Neural cell (in vitro differentiated cells): Measurements from ENCODE around the gene DDX49. TPM values are rescaled to one million over a fixed set of nuclear protein-coding genes. Genes with fewer than 3 reads are reported as not detected.

Source experiments
- H2AFZ ChIP-seq: fragments of 200-600, 300-800 bp; sonication (generic), shearing (Covaris generic); 2 replicates; pipeline ENCODE4 v1.6.0; 2014; ENCODE audit warnings: low read depth, mild to moderate bottlenecking, antibody characterized with exemption, low read length, moderate library complexity
- H3F3A ChIP-seq: fragments of 200-600 bp; shearing (Covaris generic); 2 replicates; pipeline ENCODE4 v1.6.1; 2016; ENCODE audit warnings: mild to moderate bottlenecking, moderate library complexity, mixed read lengths, antibody characterized with exemption, low read length; ENCODE audit not compliant: insufficient read depth, poor library complexity, severe bottlenecking
- H3K27ac ChIP-seq: fragments of 200-600, 300-800 bp; sonication (generic), shearing (Covaris generic); 2 replicates; pipeline ENCODE4 v1.5.1; 2014; ENCODE audit warnings: mild to moderate bottlenecking, low read length, moderate library complexity
- H3K27me3 ChIP-seq: fragments of 300-800, 200-600 bp; sonication (generic), shearing (Covaris generic); 2 replicates; pipeline ENCODE4 v1.6.0; 2014; ENCODE audit warnings: mild to moderate bottlenecking, low read depth, low read length, moderate library complexity; ENCODE audit not compliant: insufficient read depth
- H3K36me3 ChIP-seq: fragments of 300-800, 200-600 bp; sonication (generic), shearing (Covaris generic); 2 replicates; pipeline ENCODE4 v1.5.1; 2014; ENCODE audit warnings: mild to moderate bottlenecking, antibody characterized with exemption, low read length, moderate library complexity; ENCODE audit not compliant: insufficient read depth
- H3K4me2 ChIP-seq: fragments of 300-800, 200-600 bp; sonication (generic), shearing (Covaris generic); 2 replicates; pipeline ENCODE4 v1.6.0; 2014; ENCODE audit warnings: mild to moderate bottlenecking, low read length
- H3K4me3 ChIP-seq: fragments of 300-800, 200-600 bp; sonication (generic), shearing (Covaris generic); 2 replicates; pipeline ENCODE4 v1.5.1; 2014; ENCODE audit warnings: mild to moderate bottlenecking, low read length, moderate library complexity
- H3K79me2 ChIP-seq: fragments of 200-600 bp; shearing (Covaris generic); replicated peaks from 2 replicates; pipeline ENCODE4 v1.6.0; 2014; ENCODE audit warnings: mild to moderate bottlenecking, low read length, moderate library complexity; ENCODE audit not compliant: insufficient read depth
- H3K9ac ChIP-seq: fragments of 300-800, 200-600 bp; sonication (generic), shearing (Covaris generic); 2 replicates; pipeline ENCODE4 v1.6.1; 2016; ENCODE audit warnings: mild to moderate bottlenecking, low read length, mixed read lengths
- H3K9me2 ChIP-seq: fragments of 200-600 bp; shearing (Covaris generic); 2 replicates; pipeline ENCODE4 v1.6.1; 2016; ENCODE audit warnings: mild to moderate bottlenecking, low read length, mixed read lengths; ENCODE audit not compliant: insufficient read depth
- H3K9me3 ChIP-seq: fragments of 200-600, 300-800 bp; sonication (generic), shearing (Covaris generic); 2 replicates; pipeline ENCODE4 v1.6.1; 2016; ENCODE audit warnings: mild to moderate bottlenecking, mixed run types, low read length, moderate library complexity, mixed read lengths
- H4K20me1 ChIP-seq: fragments of 200-600 bp; shearing (Covaris generic); 2 replicates; pipeline ENCODE4 v1.6.1; 2016; ENCODE audit warnings: mild to moderate bottlenecking, mixed run types; ENCODE audit not compliant: insufficient read depth
- EP300 ChIP-seq: fragments of 450-650 bp; conservative IDR thresholded peaks from 2 replicates; pipeline ENCODE4 v1.6.1; 2014; ENCODE audit warnings: antibody characterized with exemption, mild to moderate bottlenecking, moderate library complexity; ENCODE audit not compliant: poor library complexity, severe bottlenecking
- EZH2 ChIP-seq: fragments of 200-600, 300-800 bp; shearing (Covaris generic), sonication (generic); IDR thresholded peaks from 2 replicates; pipeline ENCODE4 v1.6.1; 2014; ENCODE audit warnings: antibody characterized with exemption, low read length, borderline replicate concordance, mild to moderate bottlenecking; ENCODE audit not compliant: insufficient read depth, poor library complexity, severe bottlenecking
- MXI1 ChIP-seq: fragments of 450-650 bp; conservative IDR thresholded peaks from 2 replicates; pipeline ENCODE4 v1.6.1; 2014; ENCODE audit warnings: antibody characterized with exemption, mild to moderate bottlenecking; ENCODE audit not compliant: poor library complexity, severe bottlenecking
- POLR2AphosphoS5 ChIP-seq: IDR thresholded peaks from 2 replicates; pipeline ENCODE4 v1.6.1; 2012
- RAD21 ChIP-seq: fragments of 450-650 bp; conservative IDR thresholded peaks from 2 replicates; pipeline ENCODE4 v1.6.1; 2014; ENCODE audit warnings: antibody characterized with exemption, mild to moderate bottlenecking, moderate library complexity
- SMC3 ChIP-seq: fragments of 450-650 bp; conservative IDR thresholded peaks from 2 replicates; pipeline ENCODE4 v1.6.1; 2014; ENCODE audit warnings: antibody characterized with exemption, mild to moderate bottlenecking, moderate library complexity; ENCODE audit not compliant: poor library complexity
- polyA plus RNA-seq: library from polyadenylated mRNA; depleted of rRNA; stranded (reverse); fragments of >200 nt; gene quantifications from 2 replicates; pipeline ENCODE4 v1.2.3, GENCODE V29; 2014
- TF ChIP-seq, protein P1 (sequence below): IDR thresholded peaks from 2 replicates; pipeline ENCODE4 v1.6.1; 2012; ENCODE audit warnings: borderline replicate concordance

Gene DDX49
- polyA plus RNA-seq, 1 donor from 2014 or later: 90.7 TPM

DNA sequence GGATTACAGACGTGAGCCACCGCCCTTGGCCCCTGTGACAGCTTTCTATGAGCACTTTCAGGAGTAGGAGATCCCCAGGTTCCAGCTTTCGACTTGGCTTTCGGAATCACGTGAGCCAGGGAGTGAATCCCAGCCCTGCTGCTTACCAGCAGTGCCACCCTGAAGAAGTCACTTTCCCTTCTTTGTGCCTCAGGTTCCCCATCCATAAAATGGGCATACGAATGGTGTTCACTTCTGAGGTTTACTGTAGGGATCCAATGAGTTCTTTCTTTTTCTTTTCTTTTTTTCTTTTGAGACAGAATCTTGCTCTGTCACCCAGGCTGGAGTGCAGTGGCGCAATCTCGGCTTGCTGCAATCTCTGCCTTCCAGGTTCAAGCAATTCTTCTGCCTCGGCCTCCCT, 25.8 kb downstream of the DDX49 start:
- Histone ChIP-seq H2AFZ (no peak overlapping the region), H3K4me3 (no peak overlapping the region), H3K4me2 (no peak overlapping the region), H3K9me2 (no peaks in the 10 kb centered on the region), H3K36me3 (no peaks in the 10 kb centered on the region), H3K9ac (no peak overlapping the region), H3K79me2 (no peaks in the 10 kb centered on the region), H3F3A (no peaks in the 10 kb centered on the region), H3K27ac (no peak overlapping the region), H3K9me3 (no peaks in the 10 kb centered on the region), H4K20me1 (no peaks in the 10 kb centered on the region), H3K27me3 (no peaks in the 10 kb centered on the region)
- TF ChIP-seq RAD21 (no peak), MXI1 (no peak), SMC3 (no peak)
- TF ChIP-seq, protein P1, sequence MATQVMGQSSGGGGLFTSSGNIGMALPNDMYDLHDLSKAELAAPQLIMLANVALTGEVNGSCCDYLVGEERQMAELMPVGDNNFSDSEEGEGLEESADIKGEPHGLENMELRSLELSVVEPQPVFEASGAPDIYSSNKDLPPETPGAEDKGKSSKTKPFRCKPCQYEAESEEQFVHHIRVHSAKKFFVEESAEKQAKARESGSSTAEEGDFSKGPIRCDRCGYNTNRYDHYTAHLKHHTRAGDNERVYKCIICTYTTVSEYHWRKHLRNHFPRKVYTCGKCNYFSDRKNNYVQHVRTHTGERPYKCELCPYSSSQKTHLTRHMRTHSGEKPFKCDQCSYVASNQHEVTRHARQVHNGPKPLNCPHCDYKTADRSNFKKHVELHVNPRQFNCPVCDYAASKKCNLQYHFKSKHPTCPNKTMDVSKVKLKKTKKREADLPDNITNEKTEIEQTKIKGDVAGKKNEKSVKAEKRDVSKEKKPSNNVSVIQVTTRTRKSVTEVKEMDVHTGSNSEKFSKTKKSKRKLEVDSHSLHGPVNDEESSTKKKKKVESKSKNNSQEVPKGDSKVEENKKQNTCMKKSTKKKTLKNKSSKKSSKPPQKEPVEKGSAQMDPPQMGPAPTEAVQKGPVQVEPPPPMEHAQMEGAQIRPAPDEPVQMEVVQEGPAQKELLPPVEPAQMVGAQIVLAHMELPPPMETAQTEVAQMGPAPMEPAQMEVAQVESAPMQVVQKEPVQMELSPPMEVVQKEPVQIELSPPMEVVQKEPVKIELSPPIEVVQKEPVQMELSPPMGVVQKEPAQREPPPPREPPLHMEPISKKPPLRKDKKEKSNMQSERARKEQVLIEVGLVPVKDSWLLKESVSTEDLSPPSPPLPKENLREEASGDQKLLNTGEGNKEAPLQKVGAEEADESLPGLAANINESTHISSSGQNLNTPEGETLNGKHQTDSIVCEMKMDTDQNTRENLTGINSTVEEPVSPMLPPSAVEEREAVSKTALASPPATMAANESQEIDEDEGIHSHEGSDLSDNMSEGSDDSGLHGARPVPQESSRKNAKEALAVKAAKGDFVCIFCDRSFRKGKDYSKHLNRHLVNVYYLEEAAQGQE: no peak

GRCh38 chr19:18946335-18946734, 26.8 kb downstream of the DDX49 start:
- Histone ChIP-seq H3K4me2 (no peak overlapping the region), H3K9ac (no peak overlapping the region), H3F3A (no peaks in the 10 kb centered on the region), H3K9me2 (no peaks in the 10 kb centered on the region), H3K27me3 (no peaks in the 10 kb centered on the region), H4K20me1 (no peaks in the 10 kb centered on the region), H2AFZ (no peak overlapping the region), H3K36me3 (no peaks in the 10 kb centered on the region), H3K4me3 (no peak overlapping the region), H3K9me3 (no peaks in the 10 kb centered on the region), H3K27ac (no peak overlapping the region), H3K79me2 (no peaks in the 10 kb centered on the region)
- TF ChIP-seq RAD21 (no peak), EZH2 (no peak), POLR2AphosphoS5 (no peak), SMC3 (no peak), EP300 (no peak)
- TF ChIP-seq, protein P1: no peak
